ENCODE results near the gene TENM4.

TENM4 gene

DNA sequence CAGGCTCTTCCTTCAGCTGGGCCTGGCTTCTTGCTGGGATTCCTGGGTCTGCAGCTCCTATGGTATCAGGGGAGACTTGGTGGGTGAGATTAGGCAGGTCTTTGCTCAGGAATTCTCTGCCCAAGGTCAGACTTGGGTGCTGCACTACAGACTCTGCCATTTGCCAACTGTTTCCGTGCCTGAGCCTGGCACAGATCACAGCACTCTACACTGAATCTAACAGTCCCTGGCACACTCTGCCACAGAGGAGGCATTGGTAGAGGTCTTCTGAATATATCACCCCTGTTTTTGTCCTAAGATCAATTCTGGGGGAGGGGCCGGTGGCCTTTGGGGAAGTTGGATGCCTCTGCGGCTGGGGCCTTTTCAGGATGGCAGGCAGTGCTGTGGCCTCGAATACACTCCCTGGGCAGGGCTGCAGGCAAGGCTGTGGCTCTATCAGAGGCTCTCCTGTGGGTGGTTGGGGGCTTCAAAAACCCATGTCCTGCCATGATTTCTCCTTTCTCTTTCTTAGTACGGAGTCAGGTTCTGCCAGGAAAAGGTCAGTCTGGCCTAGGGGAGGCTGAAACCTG, 751.2 kb downstream of the TENM4 start:
- TF ChIP-seq BHLHE40 (IDR thresholded peaks at IDR 0.05; ENCODE audit: borderline replicate concordance) = no peak
- no peak for TF ChIP-seq ZNF384 (IDR thresholded peaks at IDR 0.05)
- TF ChIP-seq, protein P1, sequence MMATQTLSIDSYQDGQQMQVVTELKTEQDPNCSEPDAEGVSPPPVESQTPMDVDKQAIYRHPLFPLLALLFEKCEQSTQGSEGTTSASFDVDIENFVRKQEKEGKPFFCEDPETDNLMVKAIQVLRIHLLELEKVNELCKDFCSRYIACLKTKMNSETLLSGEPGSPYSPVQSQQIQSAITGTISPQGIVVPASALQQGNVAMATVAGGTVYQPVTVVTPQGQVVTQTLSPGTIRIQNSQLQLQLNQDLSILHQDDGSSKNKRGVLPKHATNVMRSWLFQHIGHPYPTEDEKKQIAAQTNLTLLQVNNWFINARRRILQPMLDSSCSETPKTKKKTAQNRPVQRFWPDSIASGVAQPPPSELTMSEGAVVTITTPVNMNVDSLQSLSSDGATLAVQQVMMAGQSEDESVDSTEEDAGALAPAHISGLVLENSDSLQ (IDR thresholded peaks at IDR 0.05) = no peak
- TF ChIP-seq SP1 (IDR thresholded peaks at IDR 0.05) = no peak
- no peak for TF ChIP-seq NFRKB (IDR thresholded peaks at IDR 0.05)
- TF ChIP-seq CTBP1 (IDR thresholded peaks at IDR 0.05; ENCODE audit: borderline replicate concordance) = no peak
- TF ChIP-seq L3MBTL2 (conservative IDR thresholded peaks at IDR 0.05) = no peak
- no peak for TF ChIP-seq ARNT (IDR thresholded peaks at IDR 0.05)
- no peak for TF ChIP-seq FOXK2 (IDR thresholded peaks at IDR 0.05)
- TF ChIP-seq TARDBP (IDR thresholded peaks at IDR 0.05) = no peak
- TF ChIP-seq FOXM1 (IDR thresholded peaks at IDR 0.05; ENCODE audit: borderline replicate concordance) = no peak
- TF ChIP-seq FOXA1 (IDR thresholded peaks at IDR 0.05) = no peak
- no peak for TF ChIP-seq HDGF (IDR thresholded peaks at IDR 0.05; ENCODE audit: borderline replicate concordance)
- TF ChIP-seq ELF4 (IDR thresholded peaks at IDR 0.05) = no peak
- no peak for TF ChIP-seq SUZ12 (IDR thresholded peaks at IDR 0.05)
- no peak for TF ChIP-seq LEF1 (IDR thresholded peaks at IDR 0.05; ENCODE audit: borderline replicate concordance)
- POLR2A ChIA-PET = no interaction called here
- CTCF ChIA-PET = no interaction called here
- DNase-seq (ENCODE audit: extremely low spot score) = no peak

DNA sequence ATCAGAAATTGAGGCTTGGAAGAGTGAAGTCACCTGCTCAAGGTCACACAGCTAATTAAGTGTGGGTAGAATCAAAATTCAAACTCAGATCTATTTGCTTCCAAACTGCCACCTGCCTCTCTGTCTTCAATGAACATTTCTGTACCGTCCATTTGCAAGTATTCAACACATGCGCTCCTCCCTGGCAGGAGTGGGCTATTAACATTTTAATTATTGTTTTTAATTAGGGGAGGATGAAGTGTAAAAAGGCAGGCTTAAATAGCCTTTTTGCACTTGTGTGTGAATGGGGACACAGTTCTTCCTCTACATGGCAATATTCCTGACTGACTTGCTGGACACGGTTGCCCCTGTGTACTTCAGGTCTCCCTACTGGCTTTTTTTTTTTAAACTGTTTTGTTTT, 751.7 kb downstream of the TENM4 start:
- CTCF ChIA-PET = no interaction called here
- no peak for DNase-seq (ENCODE audit: extremely low spot score)
- TF ChIP-seq BHLHE40 (IDR thresholded peaks at IDR 0.05; ENCODE audit: borderline replicate concordance) (no peak), CTBP1 (IDR thresholded peaks at IDR 0.05; ENCODE audit: borderline replicate concordance) (no peak), HDGF (IDR thresholded peaks at IDR 0.05; ENCODE audit: borderline replicate concordance) (no peak), SUZ12 (IDR thresholded peaks at IDR 0.05) (no peak), FOXK2 (IDR thresholded peaks at IDR 0.05) (no peak), LEF1 (IDR thresholded peaks at IDR 0.05; ENCODE audit: borderline replicate concordance) (no peak), FOXA1 (IDR thresholded peaks at IDR 0.05) (no peak)
- TF ChIP-seq, protein P1 (IDR thresholded peaks at IDR 0.05) = no peak
- POLR2A ChIA-PET = no interaction called here

DNA sequence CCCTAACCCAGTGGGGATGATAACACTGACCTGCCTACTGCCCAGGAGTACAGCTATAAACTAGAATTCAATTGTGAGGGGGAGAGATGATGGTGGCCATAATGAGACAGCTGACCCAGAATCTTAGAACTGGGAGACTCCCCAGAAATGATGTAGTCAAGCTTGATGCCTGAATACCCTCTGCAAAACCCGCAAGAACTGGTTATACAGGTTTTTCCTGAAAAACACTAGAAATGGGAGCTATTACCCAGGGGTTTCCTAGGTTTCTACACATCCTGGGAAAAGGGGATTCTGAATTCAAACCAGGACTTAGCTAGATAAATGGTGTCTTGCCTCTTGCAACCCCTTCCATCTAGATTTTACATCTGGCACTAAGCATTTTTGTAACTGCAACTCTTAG, 752.4 kb downstream of the TENM4 start:
- TF ChIP-seq BHLHE40 (IDR thresholded peaks at IDR 0.05; ENCODE audit: borderline replicate concordance) (no peak), LEF1 (IDR thresholded peaks at IDR 0.05; ENCODE audit: borderline replicate concordance) (no peak), SP1 (IDR thresholded peaks at IDR 0.05) (no peak)
- ChIA-PET POLR2A (no interaction called here), CTCF (no interaction called here)
- no peak for DNase-seq (ENCODE audit: extremely low spot score)

DNA sequence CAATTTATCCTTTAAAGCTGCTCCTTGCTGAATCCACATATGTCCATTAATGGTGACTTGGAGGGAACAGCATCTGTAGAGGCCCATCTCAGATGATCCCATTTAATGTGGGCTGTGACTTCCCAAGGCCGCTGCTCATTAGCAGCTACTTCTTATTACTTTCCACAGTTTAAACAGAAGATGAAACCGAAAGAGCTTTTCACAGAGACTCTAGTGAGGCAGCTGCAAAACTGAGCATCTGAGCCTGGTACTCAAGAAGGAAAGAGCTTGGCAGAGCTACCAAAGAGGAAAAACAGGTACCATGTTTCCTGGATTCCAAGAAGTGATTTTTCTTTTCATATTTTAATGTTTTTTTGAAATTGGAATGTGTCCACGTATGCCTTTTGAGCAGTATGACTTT, 755.7 kb downstream of the TENM4 start:
- TF ChIP-seq FOXM1 (IDR thresholded peaks at IDR 0.05; ENCODE audit: borderline replicate concordance) = no peak
- TF ChIP-seq ELF4 (IDR thresholded peaks at IDR 0.05) = no peak
- no peak for TF ChIP-seq L3MBTL2 (conservative IDR thresholded peaks at IDR 0.05)
- TF ChIP-seq BHLHE40 (IDR thresholded peaks at IDR 0.05; ENCODE audit: borderline replicate concordance) = no peak
- TF ChIP-seq LEF1 (IDR thresholded peaks at IDR 0.05; ENCODE audit: borderline replicate concordance) = no peak
- TF ChIP-seq NFRKB (IDR thresholded peaks at IDR 0.05) = no peak
- TF ChIP-seq ARNT (IDR thresholded peaks at IDR 0.05) = no peak
- TF ChIP-seq, protein P1 (IDR thresholded peaks at IDR 0.05) = no peak
- TF ChIP-seq ZNF384 (IDR thresholded peaks at IDR 0.05) = no peak
- no peak for TF ChIP-seq SUZ12 (IDR thresholded peaks at IDR 0.05)
- TF ChIP-seq HDGF (IDR thresholded peaks at IDR 0.05; ENCODE audit: borderline replicate concordance) = no peak
- no peak for TF ChIP-seq FOXK2 (IDR thresholded peaks at IDR 0.05)
- no peak for TF ChIP-seq SP1 (IDR thresholded peaks at IDR 0.05)
- TF ChIP-seq TARDBP (IDR thresholded peaks at IDR 0.05) = no peak
- TF ChIP-seq FOXA1 (IDR thresholded peaks at IDR 0.05) = no peak
- TF ChIP-seq CTBP1 (IDR thresholded peaks at IDR 0.05; ENCODE audit: borderline replicate concordance) = no peak
- ChIA-PET CTCF (no interaction called here), POLR2A (no interaction called here)
- DNase-seq (ENCODE audit: extremely low spot score) = no peak

DNA sequence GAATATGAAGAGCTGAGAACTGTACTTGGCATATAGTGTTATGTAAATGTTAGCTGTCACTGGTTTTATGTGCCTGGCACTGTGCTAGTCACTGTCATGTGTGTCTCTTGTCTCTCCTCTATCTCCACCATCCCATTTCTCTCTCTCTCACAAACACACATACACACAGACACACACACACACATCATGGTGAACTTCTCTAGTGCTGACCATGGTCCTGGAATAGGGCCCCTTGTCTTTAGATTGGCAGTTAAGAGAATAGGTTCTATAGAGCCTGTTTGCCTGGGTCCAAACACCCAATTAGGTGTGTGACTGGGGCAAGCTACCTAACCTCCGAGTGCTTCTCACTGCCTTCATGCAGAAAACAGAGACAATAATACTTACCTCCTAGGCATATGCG, 756.5 kb downstream of the TENM4 start:
- ChIA-PET POLR2A (no interaction called here), CTCF (interaction anchor here (0.7 kb wide), 1 partner anchor 31 kb away, joined by 3 read pairs; no protein-coding TSS in a partner anchor)
- no peak for DNase-seq (ENCODE audit: extremely low spot score)
- no peak for TF ChIP-seq SP1 (IDR thresholded peaks at IDR 0.05)
- TF ChIP-seq FOXA1 (IDR thresholded peaks at IDR 0.05) = no peak
- TF ChIP-seq, protein P1 (IDR thresholded peaks at IDR 0.05) = no peak

DNA sequence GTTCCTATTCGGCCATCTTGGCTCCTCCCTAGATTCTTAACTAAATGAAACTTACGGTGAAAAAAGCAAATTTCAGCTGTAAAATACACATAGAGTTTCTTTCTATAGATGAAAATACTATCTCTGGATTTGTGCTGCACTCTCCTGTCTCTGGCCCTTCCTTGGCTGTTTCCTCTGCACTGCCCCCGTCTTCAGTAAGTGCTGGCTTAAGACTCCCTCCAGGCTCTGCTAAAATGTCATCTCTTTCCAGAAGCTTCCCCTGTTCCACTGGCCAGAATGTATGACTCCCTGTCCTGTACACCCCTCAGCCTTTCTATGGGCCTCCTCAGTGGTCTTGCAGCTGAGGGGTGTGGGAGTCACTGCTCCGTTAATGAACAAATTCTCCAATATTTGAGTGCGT, 757.1 kb downstream of the TENM4 start:
- POLR2A ChIA-PET = no interaction called here
- CTCF ChIA-PET = interaction anchor here (0.7 kb wide), 1 partner anchor 32 kb away, joined by 3 read pairs; no protein-coding TSS in a partner anchor
- TF ChIP-seq TARDBP (IDR thresholded peaks at IDR 0.05) (no peak), FOXA1 (IDR thresholded peaks at IDR 0.05) (no peak), ELF4 (IDR thresholded peaks at IDR 0.05) (no peak), CTBP1 (IDR thresholded peaks at IDR 0.05; ENCODE audit: borderline replicate concordance) (no peak), SUZ12 (IDR thresholded peaks at IDR 0.05) (no peak)
- TF ChIP-seq, protein P1 (IDR thresholded peaks at IDR 0.05) = no peak
- no peak for DNase-seq (ENCODE audit: extremely low spot score)

All from HEK293T (cell line).